Endothelial cell (in vitro differentiated cells): Measurements from ENCODE around the gene SSMEM1. TPM values are rescaled to one million over a fixed set of nuclear protein-coding genes. Genes with fewer than 3 reads are reported as not detected.

Experiments
- DNase-seq: peaks from one replicate; pipeline ENCODE4 v3.0.0; 2021; ENCODE audit warnings: low spot score
- H3K27ac Mint-ChIP-seq: one replicate; pipeline ENCODE4 v1.8.0; 2021; ENCODE audit warnings: mixed read lengths, inconsistent platforms; ENCODE audit not compliant: unreplicated experiment
- H3K27me3 Mint-ChIP-seq: one replicate; pipeline ENCODE4 v1.8.0; 2021; ENCODE audit warnings: mild to moderate bottlenecking, moderate library complexity, mixed read lengths, inconsistent platforms; ENCODE audit not compliant: unreplicated experiment
- H3K36me3 Mint-ChIP-seq: one replicate; pipeline ENCODE4 v1.8.0; 2021; ENCODE audit warnings: mild to moderate bottlenecking, low read depth, mixed read lengths, inconsistent platforms; ENCODE audit not compliant: unreplicated experiment
- H3K4me1 Mint-ChIP-seq: one replicate; pipeline ENCODE4 v1.8.0; 2021; ENCODE audit warnings: mild to moderate bottlenecking, mixed read lengths, inconsistent platforms; ENCODE audit not compliant: unreplicated experiment
- H3K4me3 Mint-ChIP-seq: one replicate; pipeline ENCODE4 v1.8.0; 2021; ENCODE audit warnings: mild to moderate bottlenecking, mixed read lengths, inconsistent platforms; ENCODE audit not compliant: unreplicated experiment
- H3K9me3 Mint-ChIP-seq: one replicate; pipeline ENCODE4 v1.8.0; 2021; ENCODE audit warnings: mixed read lengths, inconsistent platforms; ENCODE audit not compliant: unreplicated experiment
- CTCF ChIP-seq: fragments of 200-600 bp; sonication (generic); IDR thresholded peaks from one replicate; pipeline ENCODE4 v1.5.0; 2021; ENCODE audit warnings: antibody characterized with exemption; ENCODE audit not compliant: unreplicated experiment
- total RNA-seq: library from RNA; stranded (reverse); fragmentation: NEBNext Ultra II Directional; extraction: Animal tissue kit (Norgen Biotek cat#: 25700); gene quantifications from one replicate; pipeline ENCODE4 v1.2.1, GENCODE V29; 2021; ENCODE audit not compliant: unreplicated experiment

SSMEM1 gene
- total RNA-seq, 1 donor from 2014 or later: not detected

- no peak overlapping the region for H3K27ac Mint-ChIP-seq
- no peak for DNase-seq
- peaks cover 4% of the 10 kb centered on the region for H3K36me3 Mint-ChIP-seq
Measured at GRCh38 chr7:130178251-130178650, 29.4 kb upstream of the SSMEM1 start.

GRCh38 chr7:130179631-130180030 is 28.0 kb upstream of the SSMEM1 start:
- no peak overlapping the region for H3K4me3 Mint-ChIP-seq

More at GRCh38 chr7:130178251-130178650, 29.4 kb upstream of the SSMEM1 start:
- Mint-ChIP-seq H3K4me3 (no peak overlapping the region), H3K4me1 (no peaks in the 10 kb centered on the region), H3K27me3 (peaks cover 2% of the 10 kb centered on the region), H3K9me3 (no peaks in the 10 kb centered on the region)
- no peak for TF ChIP-seq CTCF

GRCh38 chr7:130180571-130181262 is 26.9 kb upstream of the SSMEM1 start:
- DNase-seq: no peak
- H3K4me1 Mint-ChIP-seq: no peaks in the 10 kb centered on the region
- H3K36me3 Mint-ChIP-seq: peaks cover 4% of the 10 kb centered on the region
- H3K27ac Mint-ChIP-seq: no peak overlapping the region
- H3K9me3 Mint-ChIP-seq: no peaks in the 10 kb centered on the region
- TF ChIP-seq CTCF: no peak
- H3K27me3 Mint-ChIP-seq: peaks cover 2% of the 10 kb centered on the region
- H3K4me3 Mint-ChIP-seq: no peak overlapping the region

More at GRCh38 chr7:130179631-130180030, 28.0 kb upstream of the SSMEM1 start:
- no peak for TF ChIP-seq CTCF
- H3K9me3 Mint-ChIP-seq: no peaks in the 10 kb centered on the region
- peaks cover 2% of the 10 kb centered on the region for H3K27me3 Mint-ChIP-seq
- peaks cover 4% of the 10 kb centered on the region for H3K36me3 Mint-ChIP-seq
- no peak overlapping the region for H3K27ac Mint-ChIP-seq
- no peaks in the 10 kb centered on the region for H3K4me1 Mint-ChIP-seq
- no peak for DNase-seq

- Mint-ChIP-seq H3K27ac (no peak overlapping the region), H3K27me3 (peaks cover 2% of the 10 kb centered on the region), H3K36me3 (peaks cover 4% of the 10 kb centered on the region)
Measured at GRCh38 chr7:130181263-130181605, 26.4 kb upstream of the SSMEM1 start.

More at GRCh38 chr7:130181263-130181605, 26.4 kb upstream of the SSMEM1 start:
- Mint-ChIP-seq H3K4me1 (no peaks in the 10 kb centered on the region), H3K9me3 (no peaks in the 10 kb centered on the region), H3K4me3 (no peak overlapping the region)
- no peak for TF ChIP-seq CTCF
- DNase-seq: no peak
